ENCODE data around the gene CUL3.

Gene CUL3

DNA sequence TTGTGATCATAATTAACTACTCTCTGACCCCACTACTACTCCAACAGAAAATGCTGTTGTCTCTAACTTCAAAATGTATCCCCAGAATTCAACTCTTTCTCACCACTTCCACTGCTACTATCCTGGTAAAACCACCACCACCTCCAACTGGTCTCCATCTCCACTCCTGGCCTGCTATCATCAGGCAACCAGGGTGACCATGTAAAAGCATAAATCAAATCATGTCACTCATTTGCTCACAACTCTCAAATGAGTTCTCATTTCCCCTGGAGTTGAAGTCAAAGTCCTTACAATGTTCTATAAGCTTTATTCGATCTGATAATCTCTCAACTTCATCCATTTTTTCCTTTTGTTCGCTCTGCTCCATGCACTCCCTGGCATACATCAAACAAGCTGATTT, 24.6 kb downstream of the CUL3 start:
- TF ChIP-seq, protein P1, sequence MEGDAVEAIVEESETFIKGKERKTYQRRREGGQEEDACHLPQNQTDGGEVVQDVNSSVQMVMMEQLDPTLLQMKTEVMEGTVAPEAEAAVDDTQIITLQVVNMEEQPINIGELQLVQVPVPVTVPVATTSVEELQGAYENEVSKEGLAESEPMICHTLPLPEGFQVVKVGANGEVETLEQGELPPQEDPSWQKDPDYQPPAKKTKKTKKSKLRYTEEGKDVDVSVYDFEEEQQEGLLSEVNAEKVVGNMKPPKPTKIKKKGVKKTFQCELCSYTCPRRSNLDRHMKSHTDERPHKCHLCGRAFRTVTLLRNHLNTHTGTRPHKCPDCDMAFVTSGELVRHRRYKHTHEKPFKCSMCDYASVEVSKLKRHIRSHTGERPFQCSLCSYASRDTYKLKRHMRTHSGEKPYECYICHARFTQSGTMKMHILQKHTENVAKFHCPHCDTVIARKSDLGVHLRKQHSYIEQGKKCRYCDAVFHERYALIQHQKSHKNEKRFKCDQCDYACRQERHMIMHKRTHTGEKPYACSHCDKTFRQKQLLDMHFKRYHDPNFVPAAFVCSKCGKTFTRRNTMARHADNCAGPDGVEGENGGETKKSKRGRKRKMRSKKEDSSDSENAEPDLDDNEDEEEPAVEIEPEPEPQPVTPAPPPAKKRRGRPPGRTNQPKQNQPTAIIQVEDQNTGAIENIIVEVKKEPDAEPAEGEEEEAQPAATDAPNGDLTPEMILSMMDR (conservative IDR thresholded peaks at IDR 0.05; ENCODE audit: low read length), result no peak
- no peak overlapping the region for H3K4me3 ChIP-seq (ENCODE audit: low read length)
- no peak for DNase-seq (ENCODE audit: low read depth)

DNA sequence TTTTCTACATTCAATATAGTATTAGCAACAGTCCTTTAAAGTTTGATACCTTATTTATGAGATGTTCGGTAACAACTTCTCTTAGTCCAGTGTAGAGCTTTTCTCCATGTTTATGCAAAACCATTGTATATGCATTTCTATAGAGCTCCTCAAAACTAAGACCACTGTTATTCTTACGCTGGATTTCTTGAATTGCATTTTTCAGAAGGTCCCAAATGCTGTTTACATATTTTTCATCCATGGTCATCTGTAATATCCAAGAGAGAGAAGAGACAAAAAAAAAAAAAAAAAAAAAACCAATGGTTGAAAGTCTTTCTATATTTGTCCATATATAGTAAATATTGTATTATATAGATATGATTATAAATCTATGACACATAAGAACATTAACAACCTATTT, 27.6 kb downstream of the CUL3 start:
- no peak for DNase-seq (ENCODE audit: low read depth)
- no peak overlapping the region for H3K4me3 ChIP-seq (ENCODE audit: low read length)
- TF ChIP-seq, protein P1 (conservative IDR thresholded peaks at IDR 0.05; ENCODE audit: low read length), result no peak

DNA sequence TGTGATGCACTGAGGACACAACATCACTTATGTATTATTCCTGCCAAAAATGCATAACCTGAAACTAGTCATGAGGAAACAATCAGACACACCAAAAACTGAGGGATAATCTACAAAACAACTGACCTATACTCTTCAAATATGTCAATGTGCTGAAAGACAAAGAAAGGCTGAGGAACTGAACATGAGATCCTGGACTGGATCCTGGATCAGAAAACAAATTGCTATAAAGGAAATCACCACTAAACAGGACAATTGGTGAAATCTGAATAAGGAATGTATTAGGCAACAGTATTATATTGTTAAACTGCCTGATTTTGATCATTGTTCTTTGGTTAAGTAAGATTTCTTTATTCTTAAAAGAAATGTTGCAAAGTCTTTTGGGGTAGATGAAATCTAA, 28.8 kb downstream of the CUL3 start:
- TF ChIP-seq, protein P1 (conservative IDR thresholded peaks at IDR 0.05; ENCODE audit: low read length), result no peak
- DNase-seq (ENCODE audit: low read depth), result peak; percentile 44
- H3K4me3 ChIP-seq (ENCODE audit: low read length), result no peak overlapping the region

DNA sequence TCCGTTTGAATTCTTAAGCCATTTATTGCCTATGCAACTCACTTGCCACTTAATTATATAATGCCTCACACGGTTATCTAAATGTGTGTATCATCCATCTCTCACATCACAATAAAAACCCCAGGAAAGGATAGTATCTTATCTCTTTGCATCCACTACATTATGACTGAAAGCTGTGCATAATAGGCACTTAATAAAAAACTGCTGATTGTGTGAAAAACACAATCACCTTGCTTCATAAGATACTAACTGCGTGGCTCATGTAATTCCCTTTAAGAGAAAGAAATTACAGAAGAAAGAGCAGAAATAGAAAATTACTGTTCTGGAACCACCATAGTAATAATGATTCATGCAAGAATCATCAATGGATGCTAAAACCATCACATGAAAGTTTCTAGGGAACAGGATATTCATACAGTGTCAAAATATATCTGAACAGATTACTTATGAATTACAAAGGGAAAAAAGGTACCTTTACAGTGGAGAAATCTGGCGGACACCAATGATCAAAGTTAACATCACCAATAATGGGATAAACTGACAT, 29.3 kb downstream of the CUL3 start:
- DNase-seq (ENCODE audit: low read depth), result no peak
- TF ChIP-seq, protein P1 (conservative IDR thresholded peaks at IDR 0.05; ENCODE audit: low read length), result no peak

DNA sequence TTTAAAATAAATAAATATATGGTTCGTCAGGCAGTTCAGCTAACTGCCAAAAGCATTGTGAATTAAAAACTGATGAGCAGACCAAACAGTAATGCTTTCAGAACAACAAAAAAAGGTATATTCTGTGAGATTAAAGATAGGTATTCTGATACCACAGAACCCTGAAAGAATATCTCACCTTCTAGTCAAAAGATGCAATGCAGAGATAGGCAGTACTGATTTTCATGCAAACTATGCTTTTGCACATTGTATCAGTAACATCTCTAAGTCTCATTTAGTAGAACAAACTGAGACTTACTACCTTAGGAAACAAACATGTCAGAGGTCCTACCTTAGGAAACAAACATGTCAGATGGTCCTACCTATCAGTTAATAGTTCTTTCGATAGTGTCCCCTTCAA, 32.4 kb downstream of the CUL3 start:
- TF ChIP-seq, protein P1 (conservative IDR thresholded peaks at IDR 0.05; ENCODE audit: low read length), result no peak
- H3K4me3 ChIP-seq (ENCODE audit: low read length), result no peak overlapping the region

More for the DNA sequence above, 29.3 kb downstream of the CUL3 start:
- H3K4me3 ChIP-seq (ENCODE audit: low read length), result no peak overlapping the region

DNA sequence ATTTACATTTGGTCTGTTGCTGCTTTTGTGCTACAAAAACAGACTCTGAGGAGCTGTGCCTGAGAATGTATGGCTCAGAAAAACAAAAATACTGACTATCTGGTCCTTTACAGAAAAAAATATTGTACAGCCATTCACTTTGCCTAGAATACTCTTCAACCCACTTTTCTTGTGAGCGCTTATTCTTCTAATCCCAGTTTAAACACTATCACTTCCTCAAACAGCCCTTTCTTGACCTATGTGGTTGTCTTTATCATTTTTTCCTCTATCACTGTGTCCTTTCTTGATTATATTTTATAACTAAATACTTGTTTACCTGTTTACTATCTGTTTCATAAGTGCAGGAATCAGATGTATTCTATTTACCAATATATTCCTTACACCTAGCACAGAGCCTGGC, 33.5 kb downstream of the CUL3 start:
- TF ChIP-seq, protein P1 (conservative IDR thresholded peaks at IDR 0.05; ENCODE audit: low read length), result no peak
- DNase-seq (ENCODE audit: low read depth), result no peak
- H3K4me3 ChIP-seq (ENCODE audit: low read length), result no peak overlapping the region

More for the DNA sequence above, 32.4 kb downstream of the CUL3 start:
- DNase-seq (ENCODE audit: low read depth), result no peak

DNA sequence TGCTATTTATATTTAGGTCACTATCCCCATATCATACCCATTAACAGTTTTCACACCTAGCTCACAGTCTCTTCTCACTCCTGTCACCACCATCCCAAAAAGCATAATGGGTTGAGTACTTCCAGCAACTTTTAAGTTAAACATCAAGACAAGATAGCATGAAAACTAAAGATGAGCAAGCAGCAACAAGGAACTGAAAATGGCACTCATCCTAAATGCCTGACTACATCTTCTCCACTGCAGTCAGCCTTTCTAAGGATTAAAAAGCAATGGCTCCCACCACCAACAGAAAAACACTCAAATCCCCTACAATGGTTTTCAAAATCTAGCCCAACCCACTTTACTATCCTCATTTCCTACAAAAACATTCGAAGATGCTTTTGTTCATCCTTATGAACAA, 38.2 kb downstream of the CUL3 start:
- DNase-seq (ENCODE audit: low read depth), result no peak
- H3K4me3 ChIP-seq (ENCODE audit: low read length), result no peak overlapping the region
- TF ChIP-seq, protein P1 (conservative IDR thresholded peaks at IDR 0.05; ENCODE audit: low read length), result no peak

Measured in AG10803 (cell line).